Psoas muscle (tissue), 8 donors: ENCODE results near the gene FADS3. TPM values are rescaled to one million over a fixed set of nuclear protein-coding genes. Genes with fewer than 3 reads are reported as not detected.

Source experiments
- ATAC-seq, 4 donors: fragments of 200-7000 bp; cut with Tn5 transposase; one replicate each; pipeline ENCODE4 v1.9.1; 2020; ENCODE audit warnings: moderate library complexity in 3 of 4, mild to moderate bottlenecking in 2 of 4
- DNase-seq, 2 donors: peaks; one replicate each; pipeline ENCODE4 v3.0.0-alpha.2; 2020
- H3K27ac ChIP-seq: fragments of 200-600 bp; one replicate; pipeline ENCODE4 v1.8.0; 2022
- H3K27me3 ChIP-seq, 3 donors: fragments of 200-600 bp in 1 of 3; one replicate each; pipeline versions ENCODE4 v1.6.1 to v1.8.0; 2013 to 2022; ENCODE audit warnings: low read length in 2 of 3, mild to moderate bottlenecking in 2 of 3, moderate library complexity in 1 of 3; ENCODE audit not compliant: insufficient read depth in 3 of 3
- H3K36me3 ChIP-seq, 2 donors: fragments of 200-600 bp in 1 of 2; one replicate each; pipeline versions ENCODE4 v1.6.1 to v1.8.0; 2013 to 2022; ENCODE audit warnings: low read depth in 1 of 2, mild to moderate bottlenecking in 1 of 2, moderate library complexity in 1 of 2; ENCODE audit not compliant: insufficient read depth in 1 of 2
- H3K4me1 ChIP-seq: fragments of 200-600 bp; one replicate; pipeline ENCODE4 v1.8.0; 2022
- H3K4me3 ChIP-seq: fragments of 200-600 bp; one replicate; pipeline ENCODE4 v1.8.0; 2022; ENCODE audit warnings: mild to moderate bottlenecking
- H3K9me3 ChIP-seq: fragments of 200-600 bp; one replicate; pipeline ENCODE4 v1.8.0; 2022
- WGBS, 3 donors: extraction: QIAGEN DNeasy Blood & Tissue Kit; methylation state at CpG; one replicate each; pipeline versions ENCODE4 v1.1.6 to v1.1.7; 2013; 5-methylcytosine and 5-hydroxymethylcytosine counted together
- intact Hi-C, 2 donors: fragments of 100-400 bp; cut with DNase I; formaldehyde crosslinking; loops; one replicate each; pipeline versions ENCODE4 v1.11.0 to v1.14.2; 2022
- polyA plus RNA-seq, 3 donors: library from polyadenylated mRNA; stranded (reverse); fragments of 200-250 nt; gene quantifications; one replicate each; pipeline ENCODE4 v1.2.3, GENCODE V29; 2013
- total RNA-seq, 4 donors: library from RNA; stranded (reverse); fragmentation: NEBNext Ultra II Directional in 2 of 4; extraction: Animal tissue kit (Norgen Biotek cat#: 25700) in 2 of 4; gene quantifications; one replicate each; pipeline versions ENCODE4 v1.2.1 to v1.2.4, GENCODE V29; 2021 to 2023
- TF ChIP-seq, protein P1 (sequence below): fragments of 200-600 bp; IDR thresholded peaks from one replicate; pipeline ENCODE4 v1.8.0; 2022; ENCODE audit warnings: antibody characterized with exemption
- donor health status: healthy with polysubstance abuse.
- donor health status: DM: no; HTN: no; CAD: no; lungs with moderate emphysema.
- donor health status: Bipolar disorder and iron deficiency.
- donor health status: healthy.
- donor health status: DM: yes; HTN: yes; CAD: no.
- donor health status: DM: no; HTN: no; CAD: no.
- donor health status: DM: no; HTN: no; CAD: no.
- donor health status: DM: yes; HTN: yes; CAD: no.

FADS3 gene
- total and polyA plus RNA-seq, 7 donors: 26.5 to 392 (median 53.9) TPM

- Histone ChIP-seq H3K27me3 (peaks cover 0 to 17% (median 5%) of the 10 kb centered on the region in 3 donors), H3K4me1 (no peaks in the 10 kb centered on the region), H3K9me3 (no peaks in the 10 kb centered on the region), H3K36me3 (no peaks in the 10 kb centered on the region), H3K4me3 (peak overlapping the region; percentile 69), H3K27ac (no peak overlapping the region)
- WGBS, 3 donors: 83 to 84% (median 83%) methylated on average over 7 of the region's 7 CpGs
- no peak for DNase-seq
- TF ChIP-seq, protein P1, sequence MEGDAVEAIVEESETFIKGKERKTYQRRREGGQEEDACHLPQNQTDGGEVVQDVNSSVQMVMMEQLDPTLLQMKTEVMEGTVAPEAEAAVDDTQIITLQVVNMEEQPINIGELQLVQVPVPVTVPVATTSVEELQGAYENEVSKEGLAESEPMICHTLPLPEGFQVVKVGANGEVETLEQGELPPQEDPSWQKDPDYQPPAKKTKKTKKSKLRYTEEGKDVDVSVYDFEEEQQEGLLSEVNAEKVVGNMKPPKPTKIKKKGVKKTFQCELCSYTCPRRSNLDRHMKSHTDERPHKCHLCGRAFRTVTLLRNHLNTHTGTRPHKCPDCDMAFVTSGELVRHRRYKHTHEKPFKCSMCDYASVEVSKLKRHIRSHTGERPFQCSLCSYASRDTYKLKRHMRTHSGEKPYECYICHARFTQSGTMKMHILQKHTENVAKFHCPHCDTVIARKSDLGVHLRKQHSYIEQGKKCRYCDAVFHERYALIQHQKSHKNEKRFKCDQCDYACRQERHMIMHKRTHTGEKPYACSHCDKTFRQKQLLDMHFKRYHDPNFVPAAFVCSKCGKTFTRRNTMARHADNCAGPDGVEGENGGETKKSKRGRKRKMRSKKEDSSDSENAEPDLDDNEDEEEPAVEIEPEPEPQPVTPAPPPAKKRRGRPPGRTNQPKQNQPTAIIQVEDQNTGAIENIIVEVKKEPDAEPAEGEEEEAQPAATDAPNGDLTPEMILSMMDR: no peak
- intact Hi-C loops: no loop called here
- no peak for ATAC-seq
These were observed 23.3 kb upstream of the FADS3 start for GRCh38 chr11:61914471-61915171.

- WGBS, 3 donors: 77 to 86% (median 78%) methylated on average over 8 of the region's 8 CpGs
- Histone ChIP-seq H3K9me3 (no peaks in the 10 kb centered on the region), H3K27ac (no peak overlapping the region), H3K27me3 (peaks cover 0 to 11% (median 5%) of the 10 kb centered on the region in 3 donors), H3K4me1 (no peaks in the 10 kb centered on the region), H3K36me3 (no peaks in the 10 kb centered on the region), H3K4me3 (no peak overlapping the region)
- TF ChIP-seq, protein P1: no peak
- ATAC-seq: no peak
- intact Hi-C loops: no loop called here
- DNase-seq: no peak
These were observed 22.5 kb upstream of the FADS3 start for GRCh38 chr11:61913699-61914395.

GRCh38 chr11:61912991-61913698 is 21.8 kb upstream of the FADS3 start:
- H3K36me3 ChIP-seq: no peaks in the 10 kb centered on the region
- no peak for DNase-seq
- ATAC-seq: no peak
- no peak overlapping the region for H3K4me3 ChIP-seq
- no peak overlapping the region for H3K27ac ChIP-seq
- no peaks in the 10 kb centered on the region for H3K9me3 ChIP-seq
- no peaks in the 10 kb centered on the region for H3K4me1 ChIP-seq
- 68 to 74% (median 71%) methylated on average over 18 of the region's 18 CpGs for WGBS, 3 donors
- TF ChIP-seq, protein P1: no peak
- intact Hi-C loops: no loop called here
- peaks cover 0 to 6% (median 3%) of the 10 kb centered on the region in 3 donors for H3K27me3 ChIP-seq

- intact Hi-C loops: no loop called here
- ATAC-seq (peak in 1 of 4 donors; percentile 17), DNase-seq (no peak)
- no peaks in the 10 kb centered on the region for H3K9me3 ChIP-seq
- 85 to 88% (median 88%) methylated on average over 6 of the region's 6 CpGs for WGBS, 3 donors
- H3K4me1 ChIP-seq: no peaks in the 10 kb centered on the region
- no peak overlapping the region for H3K27ac ChIP-seq
- TF ChIP-seq, protein P1: no peak
- H3K36me3 ChIP-seq: no peaks in the 10 kb centered on the region
- H3K27me3 ChIP-seq: peaks cover 0 to under 1% (median under 1%) of the 10 kb centered on the region in 3 donors
- H3K4me3 ChIP-seq: no peak overlapping the region
These were observed 21.2 kb upstream of the FADS3 start for GRCh38 chr11:61912530-61912898.
